Measurements from ENCODE around the gene SH2D4B.
"Not testable (repeated sequence)": the region's sequence is repeated elsewhere in the genome, so short reads cannot be mapped to it uniquely, and the experiment has no call there.

SH2D4B gene

GRCh38 chr10:80526218-80526617 is 11.5 kb upstream of the SH2D4B start:
- no peak for DNase-seq

- DNase-seq: no peak
Observed at GRCh38 chr10:80526742-80527141, 11.0 kb upstream of the SH2D4B start.

GRCh38 chr10:80528185-80528700 is 9.5 kb upstream of the SH2D4B start:
- no peak for DNase-seq

- no peak for DNase-seq
Observed at GRCh38 chr10:80528901-80529300, 8.8 kb upstream of the SH2D4B start.

- DNase-seq: no peak
Observed at GRCh38 chr10:80529604-80530003, 8.1 kb upstream of the SH2D4B start.

GRCh38 chr10:80530251-80530650 is 7.5 kb upstream of the SH2D4B start:
- no peak for DNase-seq

GRCh38 chr10:80530816-80531215 is 6.9 kb upstream of the SH2D4B start:
- no peak for DNase-seq

GRCh38 chr10:80532571-80532970 is 5.1 kb upstream of the SH2D4B start:
- DNase-seq: no peak

- DNase-seq: not testable (repeated sequence)
Observed at GRCh38 chr10:80534059-80534458, 3.6 kb upstream of the SH2D4B start.

GRCh38 chr10:80534646-80535045 is 3.1 kb upstream of the SH2D4B start:
- not testable (repeated sequence) for DNase-seq

- no peak for DNase-seq
Observed at GRCh38 chr10:80535671-80536360, 1.9 kb upstream of the SH2D4B start.

- no peak for DNase-seq
Observed at GRCh38 chr10:80536361-80536835, 1.3 kb upstream of the SH2D4B start.

- DNase-seq: no peak
Observed at GRCh38 chr10:80537086-80537735, 491 bp upstream of the SH2D4B start.

- DNase-seq: no peak
Observed at GRCh38 chr10:80538481-80539185, 931 bp downstream of the SH2D4B start.

- no peak for DNase-seq
Observed at GRCh38 chr10:80539421-80540031, 1.8 kb downstream of the SH2D4B start.

GRCh38 chr10:80540136-80540535 is 2.4 kb downstream of the SH2D4B start:
- DNase-seq: no peak

GRCh38 chr10:80540618-80540980 is 2.9 kb downstream of the SH2D4B start:
- no peak for DNase-seq

GRCh38 chr10:80540981-80541750 is 3.5 kb downstream of the SH2D4B start:
- DNase-seq: no peak

- no peak for DNase-seq
Observed at GRCh38 chr10:80542053-80542452, 4.4 kb downstream of the SH2D4B start.

- no peak for DNase-seq
Observed at GRCh38 chr10:80542652-80543318, 5.1 kb downstream of the SH2D4B start.

- not testable (repeated sequence) for DNase-seq
Observed at GRCh38 chr10:80543319-80543672, 5.6 kb downstream of the SH2D4B start.
